SK-N-SH treated with all-trans-retinoic acid at 6 μM for 48 hours (cell line): ENCODE measurements around the gene USP14.

ENCODE experiments used
- ATAC-seq: fragments of 200-7000 bp; cut with Tn5 transposase; 3 replicates; pipeline ENCODE4 v1.9.1; 2020; ENCODE audit warnings: mild to moderate bottlenecking, moderate library complexity
- BACH2 ChIP-seq: fragments of 250-450 bp; sonication (Bioruptor Pico); IDR thresholded peaks from 2 replicates; pipeline ENCODE4 v1.9.0; 2021; ENCODE audit warnings: mild to moderate bottlenecking, borderline replicate concordance
- CREB5 ChIP-seq: fragments of 250-450 bp; sonication (Bioruptor Pico); IDR thresholded peaks from 2 replicates; pipeline ENCODE4 v1.5.1; 2020; ENCODE audit warnings: low read depth, mild to moderate bottlenecking, moderate library complexity
- CSRNP3 ChIP-seq: fragments of 250-450 bp; sonication (Bioruptor Pico); IDR thresholded peaks from 2 replicates; pipeline ENCODE4 v1.5.1; 2021; ENCODE audit warnings: mild to moderate bottlenecking, moderate library complexity
- ESRRG ChIP-seq: fragments of 250-450 bp; sonication (Bioruptor Pico); IDR thresholded peaks from 2 replicates; pipeline ENCODE4 v1.6.1; 2021; ENCODE audit warnings: mild to moderate bottlenecking
- PATZ1 ChIP-seq: fragments of 250-450 bp; sonication (Bioruptor Pico); IDR thresholded peaks from 2 replicates; pipeline ENCODE4 v1.8.0; 2020; ENCODE audit warnings: mild to moderate bottlenecking, moderate library complexity, borderline replicate concordance
- POU6F1 ChIP-seq: fragments of 250-450 bp; sonication (Bioruptor Pico); IDR thresholded peaks from 2 replicates; pipeline ENCODE4 v1.8.0; 2021; ENCODE audit warnings: low read depth, mild to moderate bottlenecking, moderate library complexity, borderline replicate concordance
- PPARA ChIP-seq: fragments of 250-450 bp; sonication (Bioruptor Pico); IDR thresholded peaks from 2 replicates; pipeline ENCODE4 v1.5.0; 2020; ENCODE audit warnings: mild to moderate bottlenecking, borderline replicate concordance
- TCF4 ChIP-seq: fragments of 250-450 bp; sonication (Bioruptor Pico); IDR thresholded peaks from 2 replicates; pipeline ENCODE4 v1.8.0; 2021; ENCODE audit warnings: mild to moderate bottlenecking, moderate library complexity, borderline replicate concordance
- TSHZ2 ChIP-seq: fragments of 250-450 bp; sonication (Bioruptor Pico); IDR thresholded peaks from 2 replicates; pipeline ENCODE4 v1.5.0; 2020; ENCODE audit warnings: mild to moderate bottlenecking, moderate library complexity
- ZC3H10 ChIP-seq: fragments of 250-450 bp; sonication (Bioruptor Pico); IDR thresholded peaks from 2 replicates; pipeline ENCODE4 v1.5.1; 2021; ENCODE audit warnings: mild to moderate bottlenecking, moderate library complexity
- ZFP30 ChIP-seq: fragments of 450-650 bp; formaldehyde crosslinking; IDR thresholded peaks from 2 replicates; pipeline ENCODE4 v1.5.0; 2022; ENCODE audit warnings: mild to moderate bottlenecking, moderate library complexity

USP14 gene

GRCh38 chr18:159933-160332 lies 1.6 kb downstream of the USP14 start (continued):
- no peak for TF ChIP-seq TSHZ2

- ATAC-seq: no peak
Observed at GRCh38 chr18:160831-161570, 2.6 kb downstream of the USP14 start.

GRCh38 chr18:172361-172760 lies 14.0 kb downstream of the USP14 start:
- no peak for TF ChIP-seq CSRNP3 (CRISPR knock-in tag)
- TF ChIP-seq PPARA: no peak
- no peak for TF ChIP-seq BACH2 (CRISPR knock-in tag)
- TF ChIP-seq TSHZ2: no peak
- no peak for TF ChIP-seq POU6F1
- TF ChIP-seq ESRRG (CRISPR knock-in tag): no peak
- TF ChIP-seq PATZ1 (CRISPR knock-in tag): no peak
- no peak for TF ChIP-seq TCF4 (CRISPR knock-in tag)
- TF ChIP-seq ZFP30 (CRISPR knock-in tag): no peak
- TF ChIP-seq CREB5 (CRISPR knock-in tag): no peak
- TF ChIP-seq ZC3H10 (CRISPR knock-in tag): no peak
- ATAC-seq: no peak

More at GRCh38 chr18:160831-161570, 2.6 kb downstream of the USP14 start:
- TF ChIP-seq PATZ1 (CRISPR knock-in tag): no peak
